ENCODE results near the gene SPTAN1.
"Not testable (repeated sequence)": the region's sequence is repeated elsewhere in the genome, so short reads cannot be mapped to it uniquely, and the experiment has no call there.

Gene SPTAN1

DNA sequence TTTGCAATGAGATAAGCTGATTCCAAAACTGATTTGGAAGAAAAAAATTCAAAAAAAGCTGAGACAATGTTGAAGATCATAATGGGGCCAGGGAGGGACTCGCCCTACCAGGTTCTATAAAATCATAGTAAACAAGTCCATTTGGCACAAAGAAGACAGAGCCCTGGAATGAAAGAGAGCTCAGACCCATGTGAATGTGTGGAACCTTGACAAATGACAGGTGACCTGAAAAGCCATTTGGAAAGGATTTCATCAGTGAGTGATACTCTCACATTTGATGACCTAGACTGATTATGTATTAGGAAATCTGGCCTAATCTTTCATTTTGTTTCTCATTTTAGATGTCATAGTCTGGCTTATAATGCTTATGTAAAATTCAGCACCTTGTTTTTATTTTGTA lies 26.8 kb downstream of the SPTAN1 start:
- TF ChIP-seq POLR2A (IDR thresholded peaks at IDR 0.05; ENCODE audit: low read depth, low read length) (no peak), POLR2AphosphoS5 (IDR thresholded peaks at IDR 0.05; ENCODE audit: low read depth, low read length) (no peak), TAF1 (IDR thresholded peaks at IDR 0.05; ENCODE audit: borderline replicate concordance, low read depth, low read length) (no peak)
- DNase-seq (ENCODE audit: insufficient read length) (no peak), FAIRE-seq (no peak)

DNA sequence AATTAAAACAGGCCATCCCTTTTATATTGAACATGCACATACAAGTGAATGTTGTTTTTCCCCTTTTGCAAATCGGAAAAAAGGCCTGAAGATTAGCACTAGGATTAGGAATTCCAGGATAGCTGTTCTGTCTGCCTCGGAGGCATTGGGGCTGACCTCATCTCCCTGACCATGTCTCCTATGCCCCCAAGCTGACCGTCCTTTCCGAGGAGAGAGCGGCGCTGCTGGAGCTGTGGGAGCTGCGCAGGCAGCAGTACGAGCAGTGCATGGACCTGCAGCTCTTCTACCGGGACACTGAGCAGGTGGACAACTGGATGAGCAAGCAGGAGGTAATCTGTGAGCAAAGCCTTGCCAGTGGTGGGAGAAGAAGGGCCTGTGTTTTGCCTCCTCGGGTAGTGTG lies 28.3 kb downstream of the SPTAN1 start:
- TF ChIP-seq TAF1 (IDR thresholded peaks at IDR 0.05; ENCODE audit: borderline replicate concordance, low read depth, low read length) (no peak), POLR2A (IDR thresholded peaks at IDR 0.05; ENCODE audit: low read depth, low read length) (no peak), POLR2AphosphoS5 (IDR thresholded peaks at IDR 0.05; ENCODE audit: low read depth, low read length) (no peak)
- FAIRE-seq, result no peak
- DNase-seq (ENCODE audit: insufficient read length), result no peak

DNA sequence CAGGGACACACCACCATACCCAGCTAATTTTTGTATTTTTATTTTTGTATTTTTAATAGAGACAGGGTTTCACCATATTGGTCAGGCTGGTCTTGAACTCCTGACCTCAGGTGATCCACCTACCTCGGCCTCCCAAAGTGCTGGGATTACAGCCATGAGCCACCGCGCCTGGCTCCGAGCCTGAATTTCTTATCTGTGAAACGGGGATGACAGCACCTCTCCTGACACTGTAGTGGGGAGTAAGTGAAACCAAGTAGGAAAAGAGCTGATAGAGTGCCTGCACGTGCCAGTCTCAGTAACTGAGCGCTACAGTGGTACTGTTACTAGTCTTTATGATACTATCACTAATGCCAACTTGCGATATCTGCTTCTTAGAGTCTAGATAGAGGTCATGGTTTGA lies 32.8 kb downstream of the SPTAN1 start:
- not testable (repeated sequence) for DNase-seq (ENCODE audit: insufficient read length); FAIRE-seq

DNA sequence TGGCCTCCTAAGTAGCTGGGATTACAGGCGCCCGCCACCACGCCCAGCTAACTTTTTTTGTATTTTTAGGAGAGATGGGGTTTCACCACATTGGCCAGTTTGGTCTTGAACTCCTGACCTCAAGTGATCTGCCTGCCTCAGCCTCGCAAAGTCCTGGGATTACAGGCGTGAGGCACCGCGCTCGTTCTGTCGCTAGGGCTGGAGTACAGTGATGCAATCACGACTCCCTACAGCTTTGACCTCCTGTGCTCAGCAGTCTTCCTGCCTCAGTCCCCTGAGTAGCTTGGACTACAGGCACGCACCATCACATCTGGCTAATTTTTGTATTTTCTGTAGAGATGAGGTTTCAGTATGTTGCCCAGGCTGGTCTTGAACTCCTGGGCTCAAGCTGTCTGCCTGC lies 34.5 kb downstream of the SPTAN1 start:
- DNase-seq (ENCODE audit: insufficient read length), result not testable (repeated sequence)

DNA sequence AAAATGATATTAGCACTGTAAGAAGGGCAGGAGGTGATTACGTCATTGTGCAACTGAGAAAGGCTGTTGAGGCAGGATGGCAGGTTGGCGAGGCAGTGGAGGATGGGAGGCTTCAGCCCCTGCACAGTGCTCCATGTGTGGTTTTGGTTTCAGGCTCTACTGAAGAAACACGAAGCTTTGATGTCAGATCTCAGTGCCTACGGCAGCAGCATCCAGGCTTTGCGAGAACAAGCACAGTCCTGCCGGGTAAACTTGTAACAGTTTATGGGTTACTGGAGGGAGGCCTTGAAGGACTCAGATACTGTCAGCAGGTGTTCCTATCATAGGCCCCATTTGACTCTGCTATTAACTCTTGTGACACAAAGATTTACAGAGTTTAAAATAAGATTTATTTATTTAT lies 35.1 kb downstream of the SPTAN1 start:
- TF ChIP-seq TAF1 (IDR thresholded peaks at IDR 0.05; ENCODE audit: borderline replicate concordance, low read depth, low read length), result no peak
- TF ChIP-seq POLR2A (IDR thresholded peaks at IDR 0.05; ENCODE audit: low read depth, low read length), result no peak
- TF ChIP-seq POLR2AphosphoS5 (IDR thresholded peaks at IDR 0.05; ENCODE audit: low read depth, low read length), result no peak
- FAIRE-seq (no peak), DNase-seq (ENCODE audit: insufficient read length) (peak; percentile 13)

More for the DNA sequence above, 34.5 kb downstream of the SPTAN1 start:
- not testable (repeated sequence) for FAIRE-seq

DNA sequence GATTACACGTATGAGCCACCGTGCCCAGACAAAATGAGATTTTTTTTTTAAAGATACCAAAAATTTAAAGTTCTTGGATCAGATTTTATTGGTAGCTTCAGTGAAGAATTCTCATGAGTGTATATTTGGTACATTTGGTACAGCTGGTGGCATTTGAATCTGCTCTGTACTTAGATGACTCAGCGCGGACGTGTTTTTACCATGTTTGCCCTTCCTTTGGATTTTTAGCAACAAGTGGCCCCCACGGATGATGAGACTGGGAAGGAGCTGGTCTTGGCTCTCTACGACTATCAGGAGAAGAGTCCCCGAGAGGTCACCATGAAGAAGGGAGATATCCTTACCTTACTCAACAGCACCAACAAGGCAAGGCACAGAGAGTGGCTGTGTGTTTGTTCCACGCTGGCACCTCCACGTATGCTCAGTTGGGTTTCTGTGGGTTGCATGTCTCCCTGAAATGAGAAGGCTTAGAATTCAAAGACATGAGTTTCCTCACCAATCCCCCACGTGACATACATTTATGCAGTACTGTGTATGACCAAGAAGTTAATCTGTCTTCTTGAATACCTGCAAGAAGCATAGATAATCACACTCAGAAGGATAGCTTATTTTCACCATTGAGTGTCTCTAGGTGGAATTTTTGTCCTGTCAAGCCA lies 36.3 kb downstream of the SPTAN1 start:
- no peak for TF ChIP-seq POLR2A (IDR thresholded peaks at IDR 0.05; ENCODE audit: low read depth, low read length)
- no peak for TF ChIP-seq POLR2AphosphoS5 (IDR thresholded peaks at IDR 0.05; ENCODE audit: low read depth, low read length)
- no peak for TF ChIP-seq TAF1 (IDR thresholded peaks at IDR 0.05; ENCODE audit: borderline replicate concordance, low read depth, low read length)
- DNase-seq (ENCODE audit: insufficient read length), result no peak
- no peak for FAIRE-seq

DNA sequence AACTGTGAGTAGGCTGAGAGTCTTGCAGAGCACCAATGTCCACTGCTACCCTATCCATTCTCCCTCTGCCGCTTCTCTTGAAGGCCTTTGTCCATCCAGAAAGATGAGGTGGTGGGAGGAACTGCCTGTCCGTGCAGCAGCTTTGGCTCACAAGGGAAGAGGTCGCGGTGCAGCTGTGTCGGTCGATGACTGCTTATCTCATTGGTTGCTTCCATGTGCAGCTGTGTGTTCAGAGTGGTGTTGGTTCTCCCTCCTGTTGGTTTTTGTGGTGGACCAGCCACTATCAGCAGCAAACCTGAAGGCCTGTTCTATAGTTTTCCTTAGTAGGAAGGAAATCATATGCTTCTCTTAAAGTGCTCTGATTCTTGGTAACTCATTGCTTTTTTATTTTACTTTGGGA lies 40.7 kb downstream of the SPTAN1 start:
- TF ChIP-seq POLR2AphosphoS5 (IDR thresholded peaks at IDR 0.05; ENCODE audit: low read depth, low read length) (no peak), POLR2A (IDR thresholded peaks at IDR 0.05; ENCODE audit: low read depth, low read length) (no peak), TAF1 (IDR thresholded peaks at IDR 0.05; ENCODE audit: borderline replicate concordance, low read depth, low read length) (no peak)
- FAIRE-seq (no peak), DNase-seq (ENCODE audit: insufficient read length) (no peak)

DNA sequence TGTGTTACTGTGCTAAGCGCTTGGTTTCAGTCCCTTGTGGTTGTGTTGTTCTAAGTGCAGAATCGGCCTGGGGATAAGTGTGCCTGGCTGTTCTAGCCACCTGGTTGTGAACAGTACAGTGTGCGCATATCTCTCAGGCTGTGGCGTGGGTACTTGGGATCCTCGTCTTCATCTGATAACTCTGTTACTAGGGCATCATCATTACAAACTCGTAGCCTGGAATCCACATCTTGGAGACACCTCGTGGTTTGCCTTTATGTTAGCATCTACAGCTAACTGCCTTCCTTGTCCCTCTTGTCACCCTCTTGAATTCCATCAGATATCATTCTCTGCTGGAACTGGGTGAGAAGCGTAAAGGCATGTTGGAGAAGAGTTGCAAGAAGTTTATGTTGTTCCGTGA lies 41.5 kb downstream of the SPTAN1 start:
- no peak for TF ChIP-seq POLR2A (IDR thresholded peaks at IDR 0.05; ENCODE audit: low read depth, low read length)
- no peak for TF ChIP-seq POLR2AphosphoS5 (IDR thresholded peaks at IDR 0.05; ENCODE audit: low read depth, low read length)
- no peak for TF ChIP-seq TAF1 (IDR thresholded peaks at IDR 0.05; ENCODE audit: borderline replicate concordance, low read depth, low read length)
- DNase-seq (ENCODE audit: insufficient read length) (no peak), FAIRE-seq (no peak)

DNA sequence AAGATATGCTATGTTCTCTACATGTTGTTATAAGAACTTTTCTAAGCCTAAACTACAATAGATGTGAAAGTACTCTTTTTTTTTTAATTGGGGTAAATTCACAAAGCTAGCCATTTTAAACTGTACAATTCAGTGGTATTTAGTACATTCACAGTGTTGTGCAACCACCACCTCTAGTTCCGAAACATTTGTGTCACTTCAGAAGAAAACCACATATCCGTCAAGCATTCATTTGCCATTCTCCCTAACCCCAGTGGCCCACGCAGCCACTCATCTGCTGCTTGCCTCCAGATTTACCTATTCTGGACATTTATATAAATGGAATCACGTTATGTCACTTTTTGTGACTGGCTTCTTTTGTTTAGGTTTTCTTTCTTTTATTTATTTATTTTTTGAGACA lies 43.1 kb downstream of the SPTAN1 start:
- no peak for FAIRE-seq
- no peak for TF ChIP-seq TAF1 (IDR thresholded peaks at IDR 0.05; ENCODE audit: borderline replicate concordance, low read depth, low read length)

DNA sequence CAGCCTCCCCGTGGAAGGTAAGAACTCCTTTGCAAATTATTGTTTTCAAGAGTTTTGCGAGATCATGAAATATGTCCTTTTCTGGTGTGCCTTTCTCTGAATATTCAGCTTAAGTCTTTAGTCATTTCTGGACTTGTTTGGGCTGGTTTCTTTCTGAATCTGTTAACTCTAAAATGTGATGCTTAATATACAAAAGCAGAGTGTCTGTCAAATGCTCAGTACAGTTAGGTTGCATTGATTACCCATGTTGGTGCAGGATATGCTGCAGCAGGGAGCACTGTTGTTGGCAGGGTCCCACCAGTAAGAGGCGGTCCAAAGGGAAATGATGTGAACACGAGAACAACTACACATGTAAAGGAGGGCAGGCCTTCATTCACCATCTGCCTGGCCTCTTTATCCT lies 47.7 kb downstream of the SPTAN1 start:
- TF ChIP-seq POLR2AphosphoS5 (IDR thresholded peaks at IDR 0.05; ENCODE audit: low read depth, low read length) (no peak), TAF1 (IDR thresholded peaks at IDR 0.05; ENCODE audit: borderline replicate concordance, low read depth, low read length) (no peak), POLR2A (IDR thresholded peaks at IDR 0.05; ENCODE audit: low read depth, low read length) (no peak)
- DNase-seq (ENCODE audit: insufficient read length), result no peak
- peak; percentile 33 for FAIRE-seq

More for the DNA sequence above, 43.1 kb downstream of the SPTAN1 start:
- no peak for DNase-seq (ENCODE audit: insufficient read length)

DNA sequence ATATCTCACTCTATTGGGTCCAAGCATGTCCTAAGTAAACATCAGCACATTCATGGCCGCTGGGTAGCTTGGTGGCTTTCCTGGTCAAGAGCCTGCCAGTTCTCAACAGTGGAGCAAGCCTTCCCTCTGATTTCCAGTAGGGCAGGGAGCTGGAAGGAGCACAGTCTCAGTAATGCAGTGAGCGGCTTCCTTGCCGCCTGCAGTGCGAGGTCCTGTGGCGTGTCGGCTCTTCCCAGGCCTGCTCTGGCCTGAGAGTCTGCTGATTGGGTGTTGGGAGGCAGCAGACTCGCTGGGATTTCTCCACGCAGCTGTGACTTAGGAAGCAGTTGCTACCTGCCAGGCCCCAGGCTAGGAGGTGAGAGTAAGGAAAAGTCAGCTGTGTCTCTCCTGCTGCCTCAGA lies 51.3 kb downstream of the SPTAN1 start:
- no peak for FAIRE-seq
- TF ChIP-seq POLR2AphosphoS5 (IDR thresholded peaks at IDR 0.05; ENCODE audit: low read depth, low read length), result no peak
- TF ChIP-seq TAF1 (IDR thresholded peaks at IDR 0.05; ENCODE audit: borderline replicate concordance, low read depth, low read length), result no peak
- no peak for TF ChIP-seq POLR2A (IDR thresholded peaks at IDR 0.05; ENCODE audit: low read depth, low read length)
- no peak for DNase-seq (ENCODE audit: insufficient read length)

DNA sequence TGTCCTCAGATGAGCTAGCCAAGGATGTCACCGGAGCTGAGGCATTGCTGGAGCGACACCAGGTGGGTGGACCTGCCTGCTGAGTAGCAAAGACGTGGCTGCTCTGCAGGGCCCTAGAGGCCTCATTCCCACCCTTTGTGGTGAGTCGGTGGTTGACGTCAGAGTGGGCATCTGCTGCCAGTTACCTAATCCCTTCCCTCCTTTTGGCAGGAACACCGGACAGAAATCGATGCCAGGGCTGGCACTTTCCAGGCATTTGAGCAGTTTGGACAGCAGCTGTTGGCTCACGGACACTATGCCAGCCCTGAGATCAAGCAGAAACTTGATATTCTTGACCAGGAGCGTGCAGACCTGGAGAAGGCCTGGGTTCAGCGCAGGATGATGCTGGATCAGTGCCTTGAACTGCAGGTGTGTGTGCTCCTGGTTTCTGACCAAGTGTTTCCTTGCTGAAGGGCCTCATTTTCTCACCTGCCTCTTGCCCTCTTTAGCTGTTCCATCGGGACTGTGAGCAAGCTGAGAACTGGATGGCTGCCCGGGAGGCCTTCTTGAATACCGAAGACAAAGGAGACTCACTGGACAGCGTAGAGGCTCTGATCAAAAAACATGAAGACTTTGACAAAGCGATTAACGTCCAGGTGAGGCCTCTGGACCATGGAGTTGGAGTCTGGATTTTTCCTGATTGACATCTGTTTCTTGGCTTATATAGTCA lies 55.4 kb downstream of the SPTAN1 start:
- DNase-seq (ENCODE audit: insufficient read length), result no peak
- no peak for FAIRE-seq
- no peak for TF ChIP-seq POLR2AphosphoS5 (IDR thresholded peaks at IDR 0.05; ENCODE audit: low read depth, low read length)
- TF ChIP-seq POLR2A (IDR thresholded peaks at IDR 0.05; ENCODE audit: low read depth, low read length), result no peak

DNA sequence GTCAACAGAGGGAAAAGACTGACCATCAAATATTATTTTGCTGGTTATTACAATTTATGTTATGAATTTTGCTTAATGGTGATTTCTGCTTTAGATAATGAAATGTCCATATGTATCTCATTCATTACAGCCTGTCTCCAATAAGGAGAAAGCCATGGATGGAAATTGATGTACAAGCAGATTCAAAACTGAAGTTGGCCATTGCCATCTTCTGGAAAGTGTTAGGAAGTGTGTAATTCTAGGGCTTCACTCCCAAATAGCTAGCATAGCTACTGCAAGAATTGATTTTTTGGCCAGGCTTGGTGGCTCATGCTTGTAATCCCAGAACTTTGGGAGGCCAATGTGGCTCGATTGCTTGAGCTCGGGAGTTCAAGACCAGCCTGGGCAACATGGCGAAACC lies 58.5 kb downstream of the SPTAN1 start:
- DNase-seq (ENCODE audit: insufficient read length) (no peak), FAIRE-seq (no peak)
- TF ChIP-seq TAF1 (IDR thresholded peaks at IDR 0.05; ENCODE audit: borderline replicate concordance, low read depth, low read length), result no peak
- TF ChIP-seq POLR2A (IDR thresholded peaks at IDR 0.05; ENCODE audit: low read depth, low read length), result no peak
- TF ChIP-seq POLR2AphosphoS5 (IDR thresholded peaks at IDR 0.05; ENCODE audit: low read depth, low read length), result no peak

All from GM12892 (cell line).